GM19438 (cell line): ENCODE results near the gene CFDP1.
"Not testable (repeated sequence)": the region's sequence is repeated elsewhere in the genome, so short reads cannot be mapped to it uniquely, and the experiment has no call there.

ENCODE experiments used
- ATAC-seq: cut with Tn5 transposase; IDR thresholded peaks from one replicate; pipeline ENCODE4 v1.9.1; 2021; ENCODE audit warnings: low read depth; ENCODE audit not compliant: unreplicated experiment

CFDP1 gene

GRCh38 chr16:75459691-75460090, 26.4 kb upstream of the CFDP1 start:
- ATAC-seq, result no peak

- ATAC-seq, result no peak
These were observed 25.1 kb upstream of the CFDP1 start for GRCh38 chr16:75458439-75458838.

- ATAC-seq, result no peak
These were observed 24.7 kb upstream of the CFDP1 start for GRCh38 chr16:75458029-75458428.

GRCh38 chr16:75457485-75458021, 24.2 kb upstream of the CFDP1 start:
- ATAC-seq, result no peak

- ATAC-seq, result no peak
These were observed 23.7 kb upstream of the CFDP1 start for GRCh38 chr16:75456971-75457370.

GRCh38 chr16:75456486-75456885, 23.2 kb upstream of the CFDP1 start:
- not testable (repeated sequence) for ATAC-seq

- ATAC-seq, result no peak
These were observed 22.4 kb upstream of the CFDP1 start for GRCh38 chr16:75455677-75456076.

GRCh38 chr16:75452464-75453190, 19.3 kb upstream of the CFDP1 start:
- no peak for ATAC-seq

- no peak for ATAC-seq
These were observed 13.1 kb upstream of the CFDP1 start for GRCh38 chr16:75446416-75446815.

GRCh38 chr16:75445298-75445697, 12.0 kb upstream of the CFDP1 start:
- no peak for ATAC-seq

GRCh38 chr16:75443298-75443697, 10.0 kb upstream of the CFDP1 start:
- no peak for ATAC-seq

- peak; percentile 69 for ATAC-seq
These were observed 570 bp upstream of the CFDP1 start for GRCh38 chr16:75433732-75434413.

- no peak for ATAC-seq
These were observed 3.5 kb downstream of the CFDP1 start for GRCh38 chr16:75429621-75430403.

- ATAC-seq, result not testable (repeated sequence)
These were observed 6.8 kb downstream of the CFDP1 start for GRCh38 chr16:75426524-75426923.

GRCh38 chr16:75424105-75424762, 9.1 kb downstream of the CFDP1 start:
- ATAC-seq, result not testable (repeated sequence)

- ATAC-seq, result no peak
These were observed 9.6 kb downstream of the CFDP1 start for GRCh38 chr16:75423723-75424104.

GRCh38 chr16:75421820-75422126, 11.5 kb downstream of the CFDP1 start:
- no peak for ATAC-seq

- peak; percentile 90 for ATAC-seq
These were observed 12.1 kb downstream of the CFDP1 start for GRCh38 chr16:75420987-75421819.

- ATAC-seq, result no peak
These were observed 16.3 kb downstream of the CFDP1 start for GRCh38 chr16:75416904-75417565.
